HG02870 (cell line): ENCODE measurements around the gene STXBP1.

Source experiments
- ATAC-seq: cut with Tn5 transposase; IDR thresholded peaks from one replicate; pipeline ENCODE4 v1.9.1; 2021; ENCODE audit warnings: mild to moderate bottlenecking, moderate library complexity; ENCODE audit not compliant: unreplicated experiment

Gene STXBP1

GRCh38 chr9:127686461-127687393, 74.7 kb downstream of the STXBP1 start:
- ATAC-seq = no peak

- no peak for ATAC-seq
Measured at GRCh38 chr9:127689329-127690000, 77.4 kb downstream of the STXBP1 start.

GRCh38 chr9:127690735-127691134, 78.7 kb downstream of the STXBP1 start:
- no peak for ATAC-seq

- no peak for ATAC-seq
Measured at GRCh38 chr9:127692071-127692470, 80.0 kb downstream of the STXBP1 start.

- no peak for ATAC-seq
Measured at GRCh38 chr9:127693143-127693542, 81.1 kb downstream of the STXBP1 start.

- no peak for ATAC-seq
Measured at GRCh38 chr9:127693697-127694096, 81.6 kb downstream of the STXBP1 start.

- no peak for ATAC-seq
Measured at GRCh38 chr9:127694890-127695720, 83.0 kb downstream of the STXBP1 start.

GRCh38 chr9:127697575-127697974, 85.5 kb downstream of the STXBP1 start:
- ATAC-seq = no peak

GRCh38 chr9:127698386-127698785, 86.3 kb downstream of the STXBP1 start:
- no peak for ATAC-seq

GRCh38 chr9:127698985-127699670, 87.1 kb downstream of the STXBP1 start:
- ATAC-seq = peak; percentile 55

- ATAC-seq = no peak
Measured at GRCh38 chr9:127700140-127700539, 88.1 kb downstream of the STXBP1 start.

GRCh38 chr9:127700594-127701255, 88.6 kb downstream of the STXBP1 start:
- no peak for ATAC-seq

- no peak for ATAC-seq
Measured at GRCh38 chr9:127703289-127703946, 91.3 kb downstream of the STXBP1 start.

- ATAC-seq = no peak
Measured at GRCh38 chr9:127705577-127706379, 93.7 kb downstream of the STXBP1 start.

- ATAC-seq = no peak
Measured at GRCh38 chr9:127706836-127707241, 94.8 kb downstream of the STXBP1 start, which contains the start of gene CFAP157. Gene CFAP157 (plus strand): TSS chr9:127706988. CDS start chr9:127707032, 44 bp downstream.

- ATAC-seq = no peak
Measured at GRCh38 chr9:127707766-127708165, 95.7 kb downstream of the STXBP1 start.

GRCh38 chr9:127708952-127709587, 97.0 kb downstream of the STXBP1 start:
- ATAC-seq = no peak

GRCh38 chr9:127710204-127710783, 98.2 kb downstream of the STXBP1 start:
- ATAC-seq = no peak
